Stimulated activated CD4-positive, alpha-beta T cell treated with anti-CD3 and anti-CD28 coated beads, Interleukin-1b, Interleukin-23, amount 100 ng/mL, for 1 hour (primary cell): ENCODE data around the gene PKP3.

ENCODE experiments used
- DNase-seq, 2 donors: peaks; one replicate each; pipeline ENCODE4 v3.0.0-alpha.2; 2020; ENCODE audit warnings: low read depth in 2 of 2

Gene PKP3

GRCh38 chr11:446891-447290 is 52.9 kb downstream of the PKP3 start:
- DNase-seq = no peak

GRCh38 chr11:447923-448731 is 54.1 kb downstream of the PKP3 start:
- peak; percentile 83 to 96 for DNase-seq

- DNase-seq = peak; percentile 84 to 86
These were observed 56.1 kb downstream of the PKP3 start, which contains the start of gene PTDSS2 for GRCh38 chr11:449889-450808. TSS of gene PTDSS2 (plus strand) at chr11:450279. CDS start at chr11:450456, 177 bp downstream.

- peak; percentile 46 to 53 for DNase-seq
These were observed 56.9 kb downstream of the PKP3 start for GRCh38 chr11:450809-451451.

GRCh38 chr11:451738-452137 is 57.7 kb downstream of the PKP3 start:
- DNase-seq = no peak

GRCh38 chr11:452203-452744 is 58.3 kb downstream of the PKP3 start:
- no peak for DNase-seq

GRCh38 chr11:452916-453527 is 59.0 kb downstream of the PKP3 start:
- no peak for DNase-seq

- no peak for DNase-seq
These were observed 59.6 kb downstream of the PKP3 start for GRCh38 chr11:453564-453963.

GRCh38 chr11:454043-454442 is 60.0 kb downstream of the PKP3 start:
- no peak for DNase-seq
